Hepatocyte (in vitro differentiated cells): Measurements from ENCODE around the gene SYT14. TPM values are rescaled to one million over a fixed set of nuclear protein-coding genes. Genes with fewer than 3 reads are reported as not detected.

Experiments used
- DNase-seq: peaks from one replicate; pipeline ENCODE4 v3.0.0-alpha.2; 2016; ENCODE audit warnings: low spot score
- H2AFZ ChIP-seq: fragments of 200-600 bp; sonication (generic); 2 replicates; pipeline ENCODE4 v1.6.0; 2016; ENCODE audit warnings: antibody characterized with exemption, mild to moderate bottlenecking
- H3K27ac ChIP-seq: fragments of 200-600 bp; sonication (generic); 2 replicates; pipeline ENCODE4 v1.5.1; 2016; ENCODE audit warnings: mild to moderate bottlenecking
- H3K27me3 ChIP-seq: fragments of 200-600 bp; sonication (generic); 2 replicates; pipeline ENCODE4 v1.6.1; 2016
- H3K36me3 ChIP-seq: fragments of 200-600 bp; sonication (generic); replicated peaks from 2 replicates; pipeline ENCODE4 v1.5.1; 2016; ENCODE audit warnings: low read depth; ENCODE audit not compliant: insufficient read depth
- H3K4me1 ChIP-seq: fragments of 200-600 bp; sonication (generic); 2 replicates; pipeline ENCODE4 v1.5.1; 2016; ENCODE audit warnings: mild to moderate bottlenecking, moderate library complexity; ENCODE audit not compliant: insufficient read depth
- H3K4me2 ChIP-seq: fragments of 200-600 bp; sonication (generic); 2 replicates; pipeline ENCODE4 v1.6.0; 2016
- H3K4me3 ChIP-seq: fragments of 200-600 bp; sonication (generic); 2 replicates; pipeline ENCODE4 v1.5.1; 2016; ENCODE audit warnings: mild to moderate bottlenecking
- H3K79me2 ChIP-seq: fragments of 200-600 bp; sonication (generic); 2 replicates; pipeline ENCODE4 v1.6.0; 2017; ENCODE audit warnings: mild to moderate bottlenecking
- H3K9me2 ChIP-seq: fragments of 200-600 bp; sonication (generic); replicated peaks from 2 replicates; pipeline ENCODE4 v1.6.0; 2017; ENCODE audit warnings: mild to moderate bottlenecking; ENCODE audit not compliant: insufficient read depth
- H3K9me3 ChIP-seq: fragments of 200-600 bp; sonication (generic); 2 replicates; pipeline ENCODE4 v1.5.1; 2016; ENCODE audit warnings: low read depth, mild to moderate bottlenecking
- H4K20me1 ChIP-seq: fragments of 200-600 bp; sonication (generic); 2 replicates; pipeline ENCODE4 v1.6.0; 2016; ENCODE audit warnings: mild to moderate bottlenecking; ENCODE audit not compliant: insufficient read depth, poor library complexity, severe bottlenecking
- EZH2 ChIP-seq: fragments of 200-600 bp; sonication (generic); IDR thresholded peaks from 2 replicates; pipeline ENCODE4 v1.6.1; 2016; ENCODE audit warnings: antibody characterized with exemption, mild to moderate bottlenecking, borderline replicate concordance
- EZH2phosphoT487 ChIP-seq: fragments of 200-600 bp; sonication (generic); IDR thresholded peaks from one replicate; pipeline ENCODE4 v1.6.1; 2018; ENCODE audit warnings: antibody characterized with exemption, mild to moderate bottlenecking, low read depth, moderate library complexity; ENCODE audit not compliant: unreplicated experiment, severe bottlenecking
- WGBS: methylation state at CpG from one replicate; pipeline ENCODE4 v1.1.6; 2016; ENCODE audit warnings: low lambda C conversion rate; ENCODE audit errors: missing lambda C conversion rate; 5-methylcytosine and 5-hydroxymethylcytosine counted together
- polyA plus RNA-seq: library from polyadenylated mRNA; unstranded; fragments of >200 nt; fragmentation: Nextera tagmentation; extraction: Ambion mirVana; gene quantifications from 2 replicates; pipeline ENCODE4 v1.2.1, GENCODE V29; 2016
- total RNA-seq: library from RNA; depleted of rRNA; stranded (reverse); fragments of >200 nt; gene quantifications from 2 replicates; pipeline ENCODE4 v1.2.3, GENCODE V29; 2014
- TF ChIP-seq, protein P1 (sequence below): fragments of 200-600 bp; sonication (generic); IDR thresholded peaks from 2 replicates; pipeline ENCODE4 v1.5.1; 2016; ENCODE audit warnings: antibody characterized with exemption, mild to moderate bottlenecking; ENCODE audit not compliant: poor library complexity

Gene SYT14
- total and polyA plus RNA-seq, 2 experiments from 2014 or later = 0.29 to 1.4 TPM

DNA sequence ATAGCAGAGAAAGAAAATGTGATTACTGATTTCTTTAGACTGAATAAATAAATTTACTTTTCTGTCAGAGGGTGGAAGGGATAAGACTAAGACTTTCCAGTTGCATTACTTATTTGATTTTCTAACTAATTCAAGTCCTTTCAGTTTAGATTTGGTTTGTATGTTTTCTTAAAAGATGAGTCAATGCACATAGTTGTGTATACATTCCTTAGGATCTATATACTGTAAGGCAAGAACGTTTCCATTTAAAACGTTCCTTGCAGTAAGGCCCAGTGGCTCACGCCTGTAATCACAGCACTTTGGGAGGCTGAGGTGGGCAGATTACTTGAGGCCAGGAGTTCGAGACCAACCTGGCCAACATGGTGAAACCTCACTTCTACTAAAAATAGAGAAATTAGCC, 280.0 kb downstream of the SYT14 start:
- Histone ChIP-seq H3K27ac (no peak overlapping the region), H3K36me3 (no peaks in the 10 kb centered on the region), H3K9me2 (no peaks in the 10 kb centered on the region), H3K9me3 (no peaks in the 10 kb centered on the region), H2AFZ (no peak overlapping the region), H3K79me2 (no peaks in the 10 kb centered on the region), H3K4me2 (no peak overlapping the region), H3K27me3 (peaks cover 3% of the 10 kb centered on the region), H4K20me1 (no peaks in the 10 kb centered on the region), H3K4me1 (peaks cover 7% of the 10 kb centered on the region), H3K4me3 (no peak overlapping the region)
- TF ChIP-seq EZH2 = no peak
- no peak for TF ChIP-seq EZH2phosphoT487
- TF ChIP-seq, protein P1, sequence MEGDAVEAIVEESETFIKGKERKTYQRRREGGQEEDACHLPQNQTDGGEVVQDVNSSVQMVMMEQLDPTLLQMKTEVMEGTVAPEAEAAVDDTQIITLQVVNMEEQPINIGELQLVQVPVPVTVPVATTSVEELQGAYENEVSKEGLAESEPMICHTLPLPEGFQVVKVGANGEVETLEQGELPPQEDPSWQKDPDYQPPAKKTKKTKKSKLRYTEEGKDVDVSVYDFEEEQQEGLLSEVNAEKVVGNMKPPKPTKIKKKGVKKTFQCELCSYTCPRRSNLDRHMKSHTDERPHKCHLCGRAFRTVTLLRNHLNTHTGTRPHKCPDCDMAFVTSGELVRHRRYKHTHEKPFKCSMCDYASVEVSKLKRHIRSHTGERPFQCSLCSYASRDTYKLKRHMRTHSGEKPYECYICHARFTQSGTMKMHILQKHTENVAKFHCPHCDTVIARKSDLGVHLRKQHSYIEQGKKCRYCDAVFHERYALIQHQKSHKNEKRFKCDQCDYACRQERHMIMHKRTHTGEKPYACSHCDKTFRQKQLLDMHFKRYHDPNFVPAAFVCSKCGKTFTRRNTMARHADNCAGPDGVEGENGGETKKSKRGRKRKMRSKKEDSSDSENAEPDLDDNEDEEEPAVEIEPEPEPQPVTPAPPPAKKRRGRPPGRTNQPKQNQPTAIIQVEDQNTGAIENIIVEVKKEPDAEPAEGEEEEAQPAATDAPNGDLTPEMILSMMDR = no peak
- WGBS = 83% methylated on average over 4 of the region's 4 CpGs
- DNase-seq = no peak

Other genes starting within 250 kb of the SYT14 start
- 1.7 and 2.1 TPM in 2 replicates for gene HSD11B1, start 233.4 kb upstream of the SYT14 start, total RNA-seq
- not detected in 2 replicates for gene HSD11B1, start 233.4 kb upstream of the SYT14 start, polyA plus RNA-seq
- 0.13 and 0.20 TPM in 2 replicates for gene TRAF3IP3, start 182.2 kb upstream of the SYT14 start, total RNA-seq
- 0.16 TPM in 1 of 2 replicates, not detected in the other for gene TRAF3IP3, start 182.2 kb upstream of the SYT14 start, polyA plus RNA-seq
- 3.3 and 3.8 TPM in 2 replicates for gene C1orf74, start 153.7 kb upstream of the SYT14 start, total RNA-seq
- 2.2 and 2.7 TPM in 2 replicates for gene C1orf74, start 153.7 kb upstream of the SYT14 start, polyA plus RNA-seq
- 34.2 and 35.3 TPM in 2 replicates for gene IRF6, start 132.1 kb upstream of the SYT14 start, total RNA-seq
- 21.3 and 31.0 TPM in 2 replicates for gene IRF6, start 132.1 kb upstream of the SYT14 start, polyA plus RNA-seq
- 8.0 and 8.3 TPM in 2 replicates for gene UTP25, start 110.2 kb upstream of the SYT14 start, total RNA-seq
- gene UTP25, start 110.2 kb upstream of the SYT14 start, polyA plus RNA-seq = 3.2 and 5.2 TPM in 2 replicates